ENCODE measurements around the gene MCEE. TPM values are rescaled to one million over a fixed set of nuclear protein-coding genes. Genes with fewer than 3 reads are reported as not detected.

The MCEE gene
- total RNA-seq, 1 donor from 2014 or later, result 21.1 TPM

DNA sequence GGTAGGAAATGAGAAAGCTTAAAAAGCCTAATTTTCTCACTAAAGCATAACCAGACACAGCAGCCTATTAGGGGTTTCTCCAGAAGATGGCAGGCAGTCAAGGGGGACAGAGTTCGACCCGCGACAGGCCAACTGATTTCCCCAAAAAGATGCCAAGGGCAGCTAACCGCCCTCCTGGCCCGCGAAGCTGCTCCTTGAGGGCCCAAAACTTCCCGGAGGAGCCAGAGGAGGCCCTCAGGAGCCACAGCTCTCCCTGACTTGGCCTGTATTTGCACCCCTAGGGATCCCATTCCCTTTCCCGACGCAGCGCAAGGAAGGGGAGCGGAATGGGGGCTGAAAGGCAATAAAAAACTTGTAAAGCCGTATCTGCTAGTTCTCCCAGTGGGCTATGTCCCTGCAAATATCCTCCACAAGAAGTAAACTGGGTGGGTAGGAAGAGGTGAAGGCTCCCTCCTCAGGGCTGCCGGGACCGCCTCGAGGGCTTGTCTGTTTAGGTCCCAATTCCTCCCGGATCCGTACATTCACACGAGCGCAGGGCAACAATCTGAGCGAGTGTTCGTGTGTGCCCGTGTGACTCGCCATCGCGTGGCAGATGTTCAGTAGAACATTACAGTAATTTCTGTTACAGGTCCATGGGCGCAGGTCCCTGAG is 62.3 kb downstream of the MCEE start:
- TF ChIP-seq, protein P1, sequence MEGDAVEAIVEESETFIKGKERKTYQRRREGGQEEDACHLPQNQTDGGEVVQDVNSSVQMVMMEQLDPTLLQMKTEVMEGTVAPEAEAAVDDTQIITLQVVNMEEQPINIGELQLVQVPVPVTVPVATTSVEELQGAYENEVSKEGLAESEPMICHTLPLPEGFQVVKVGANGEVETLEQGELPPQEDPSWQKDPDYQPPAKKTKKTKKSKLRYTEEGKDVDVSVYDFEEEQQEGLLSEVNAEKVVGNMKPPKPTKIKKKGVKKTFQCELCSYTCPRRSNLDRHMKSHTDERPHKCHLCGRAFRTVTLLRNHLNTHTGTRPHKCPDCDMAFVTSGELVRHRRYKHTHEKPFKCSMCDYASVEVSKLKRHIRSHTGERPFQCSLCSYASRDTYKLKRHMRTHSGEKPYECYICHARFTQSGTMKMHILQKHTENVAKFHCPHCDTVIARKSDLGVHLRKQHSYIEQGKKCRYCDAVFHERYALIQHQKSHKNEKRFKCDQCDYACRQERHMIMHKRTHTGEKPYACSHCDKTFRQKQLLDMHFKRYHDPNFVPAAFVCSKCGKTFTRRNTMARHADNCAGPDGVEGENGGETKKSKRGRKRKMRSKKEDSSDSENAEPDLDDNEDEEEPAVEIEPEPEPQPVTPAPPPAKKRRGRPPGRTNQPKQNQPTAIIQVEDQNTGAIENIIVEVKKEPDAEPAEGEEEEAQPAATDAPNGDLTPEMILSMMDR (IDR thresholded peaks at IDR 0.05), result peak; percentile 27
- H3K27me3 Mint-ChIP-seq (ENCODE audit: low read depth), result peaks cover 4% of the 10 kb centered on the region
- H3K27ac Mint-ChIP-seq (ENCODE audit: unreplicated experiment), result peak overlapping the region; percentile 98
- peaks cover 35% of the 10 kb centered on the region for H3K4me1 Mint-ChIP-seq (ENCODE audit: low read depth)
- peaks cover 8% of the 10 kb centered on the region for H3K36me3 Mint-ChIP-seq (ENCODE audit: low read depth)
- H3K4me3 Mint-ChIP-seq (ENCODE audit: unreplicated experiment), result peak overlapping the region; percentile 94
- H3K9me3 Mint-ChIP-seq (ENCODE audit: low read depth), result no peaks in the 10 kb centered on the region
- no peak for DNase-seq (ENCODE audit: low spot score)

DNA sequence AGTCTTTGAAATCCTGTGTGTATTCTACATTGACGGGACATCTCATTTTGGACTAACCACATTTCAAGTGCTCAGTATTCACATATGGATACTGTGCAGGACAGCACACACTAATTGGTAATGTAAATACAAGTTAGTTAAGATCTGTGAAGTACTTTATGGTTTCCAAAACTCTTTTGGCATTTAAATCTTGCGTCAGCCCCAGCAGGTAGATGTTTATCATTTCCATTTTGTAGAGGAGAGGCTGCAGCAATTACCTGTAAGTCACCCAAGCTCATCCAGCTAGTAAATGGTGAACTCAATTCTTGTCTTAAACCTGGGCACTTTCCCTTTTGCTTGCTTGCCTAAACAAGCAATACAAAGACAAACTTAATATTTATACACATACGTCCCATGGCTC is 63.2 kb downstream of the MCEE start:
- Mint-ChIP-seq H3K4me3 (ENCODE audit: unreplicated experiment) (no peak overlapping the region), H3K36me3 (ENCODE audit: low read depth) (peaks cover 6% of the 10 kb centered on the region), H3K4me1 (ENCODE audit: low read depth) (peaks cover 32% of the 10 kb centered on the region), H3K27ac (ENCODE audit: unreplicated experiment) (no peak overlapping the region), H3K27me3 (ENCODE audit: low read depth) (peaks cover 4% of the 10 kb centered on the region), H3K9me3 (ENCODE audit: low read depth) (no peaks in the 10 kb centered on the region)
- TF ChIP-seq, protein P1 (IDR thresholded peaks at IDR 0.05), result no peak
- DNase-seq (ENCODE audit: low spot score), result no peak

DNA sequence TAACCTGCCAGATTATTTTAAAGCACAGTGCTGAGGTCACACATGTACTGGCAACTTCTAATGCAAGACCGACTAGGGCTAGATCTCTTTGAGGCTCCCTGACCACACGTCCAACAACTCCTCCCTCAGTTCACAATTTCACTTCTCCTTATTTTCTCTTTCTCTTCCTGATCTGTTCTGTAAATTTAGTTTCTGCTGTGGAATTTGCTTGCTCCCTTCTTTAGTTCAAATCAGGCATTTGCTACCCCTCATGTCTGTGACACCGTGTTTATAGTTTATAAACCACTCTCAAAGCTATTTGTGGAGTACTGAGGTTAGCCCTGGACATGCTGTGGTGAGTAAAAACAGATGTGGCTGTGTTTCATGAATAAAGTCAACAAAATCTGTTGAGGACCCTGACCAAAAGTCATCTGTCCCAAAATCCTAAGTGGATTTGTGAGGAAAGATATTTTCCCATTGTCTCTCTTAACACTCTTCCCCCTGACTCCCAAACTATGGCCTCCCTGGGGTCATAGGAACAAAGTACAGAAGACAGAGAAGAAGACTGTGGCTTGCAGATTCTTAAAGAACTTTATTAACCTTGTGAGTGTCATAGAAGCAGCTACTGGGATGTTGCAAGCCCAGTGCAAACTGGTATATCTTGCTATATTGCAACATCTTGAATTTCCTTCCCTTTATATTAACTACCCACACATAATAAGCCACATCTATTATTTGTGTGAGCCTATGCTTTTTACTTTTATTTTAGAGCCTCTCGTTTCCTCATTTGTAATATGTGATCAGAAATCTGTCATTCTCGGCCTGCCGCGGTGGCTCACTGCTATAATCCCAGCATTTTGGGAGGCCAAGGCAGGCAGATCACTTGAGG is 65.0 kb downstream of the MCEE start:
- Mint-ChIP-seq H3K36me3 (ENCODE audit: low read depth) (peaks cover 3% of the 10 kb centered on the region), H3K9me3 (ENCODE audit: low read depth) (no peaks in the 10 kb centered on the region), H3K27me3 (ENCODE audit: low read depth) (peaks cover 9% of the 10 kb centered on the region), H3K4me3 (ENCODE audit: unreplicated experiment) (no peak overlapping the region), H3K4me1 (ENCODE audit: low read depth) (peaks cover 16% of the 10 kb centered on the region), H3K27ac (ENCODE audit: unreplicated experiment) (no peak overlapping the region)
- TF ChIP-seq, protein P1 (IDR thresholded peaks at IDR 0.05), result no peak
- no peak for DNase-seq (ENCODE audit: low spot score)

DNA sequence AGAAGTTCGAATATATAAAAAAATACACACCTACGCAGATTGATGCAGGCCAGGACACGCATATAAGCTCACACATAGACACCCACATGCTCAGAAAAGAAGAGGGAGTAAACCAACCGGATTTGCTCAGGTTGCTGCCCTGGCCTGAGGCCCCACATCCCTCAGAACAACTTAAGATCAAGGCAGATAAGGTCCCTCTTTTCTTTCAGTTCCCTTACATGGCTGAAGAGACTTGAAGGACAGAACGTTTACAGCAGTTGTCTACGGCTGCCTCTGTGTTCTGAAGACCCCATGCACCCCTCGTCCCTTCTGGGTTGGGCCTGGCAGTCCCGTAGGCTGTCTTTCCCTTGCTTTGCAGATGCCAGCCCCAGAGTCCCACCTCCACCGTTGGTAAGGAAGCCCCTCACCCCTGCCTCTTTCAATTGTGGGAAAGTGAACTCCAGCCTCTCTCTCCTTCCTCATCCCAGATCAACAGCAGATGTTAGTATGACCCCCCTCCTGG is 65.9 kb downstream of the MCEE start:
- Mint-ChIP-seq H3K4me1 (ENCODE audit: low read depth) (peaks cover 8% of the 10 kb centered on the region), H3K9me3 (ENCODE audit: low read depth) (no peaks in the 10 kb centered on the region), H3K27me3 (ENCODE audit: low read depth) (peaks cover 9% of the 10 kb centered on the region), H3K4me3 (ENCODE audit: unreplicated experiment) (no peak overlapping the region), H3K27ac (ENCODE audit: unreplicated experiment) (no peak overlapping the region), H3K36me3 (ENCODE audit: low read depth) (no peaks in the 10 kb centered on the region)
- TF ChIP-seq, protein P1 (IDR thresholded peaks at IDR 0.05), result no peak
- DNase-seq (ENCODE audit: low spot score), result no peak

- H3K27ac Mint-ChIP-seq (ENCODE audit: unreplicated experiment), result no peak overlapping the region
- DNase-seq (ENCODE audit: low spot score), result no peak
- peaks cover 9% of the 10 kb centered on the region for H3K27me3 Mint-ChIP-seq (ENCODE audit: low read depth)
- H3K36me3 Mint-ChIP-seq (ENCODE audit: low read depth), result no peaks in the 10 kb centered on the region
- no peak overlapping the region for H3K4me3 Mint-ChIP-seq (ENCODE audit: unreplicated experiment)
- peaks cover 6% of the 10 kb centered on the region for H3K4me1 Mint-ChIP-seq (ENCODE audit: low read depth)
- TF ChIP-seq, protein P1 (IDR thresholded peaks at IDR 0.05), result no peak
- no peaks in the 10 kb centered on the region for H3K9me3 Mint-ChIP-seq (ENCODE audit: low read depth)
Observed at GRCh38 chr2:71063216-71063615, 66.8 kb downstream of the MCEE start.
